ENCODE data around the gene KIF1B.

Gene KIF1B

GRCh38 chr1:10308001-10308400, 97.6 kb downstream of the KIF1B start:
- TF ChIP-seq FOXM1 (IDR thresholded peaks at IDR 0.05; ENCODE audit: borderline replicate concordance, low read depth) (no peak), MAX (IDR thresholded peaks at IDR 0.05) (no peak), EP300 (IDR thresholded peaks at IDR 0.05; ENCODE audit: borderline replicate concordance) (no peak), NFIC (IDR thresholded peaks at IDR 0.05) (no peak), YY1 (IDR thresholded peaks at IDR 0.05; ENCODE audit: low read depth) (no peak), ZBTB7A (IDR thresholded peaks at IDR 0.05; ENCODE audit: low read depth) (no peak), TCF12 (IDR thresholded peaks at IDR 0.05; ENCODE audit: low read depth) (no peak), CEBPB (IDR thresholded peaks at IDR 0.05) (no peak), EGR1 (IDR thresholded peaks at IDR 0.05) (no peak)

GRCh38 chr1:10309243-10310011, 99.1 kb downstream of the KIF1B start:
- TF ChIP-seq EP300 (IDR thresholded peaks at IDR 0.05; ENCODE audit: borderline replicate concordance) (no peak), TEAD4 (IDR thresholded peaks at IDR 0.05) (no peak), YY1 (IDR thresholded peaks at IDR 0.05; ENCODE audit: low read depth) (no peak), TAF1 (IDR thresholded peaks at IDR 0.05; ENCODE audit: low read depth) (no peak), USF1 (IDR thresholded peaks at IDR 0.05) (no peak), EGR1 (IDR thresholded peaks at IDR 0.05) (no peak), TCF12 (IDR thresholded peaks at IDR 0.05; ENCODE audit: low read depth) (no peak), NFIC (IDR thresholded peaks at IDR 0.05) (no peak)

GRCh38 chr1:10316752-10317151, 106.4 kb downstream of the KIF1B start:
- no peak for TF ChIP-seq CEBPB (IDR thresholded peaks at IDR 0.05)
- no peak for TF ChIP-seq REST (IDR thresholded peaks at IDR 0.05; ENCODE audit: low read depth)
- no peak for TF ChIP-seq EGR1 (IDR thresholded peaks at IDR 0.05)
- TF ChIP-seq TEAD4 (IDR thresholded peaks at IDR 0.05), result no peak

GRCh38 chr1:10319750-10320149, 109.4 kb downstream of the KIF1B start:
- TF ChIP-seq REST (IDR thresholded peaks at IDR 0.05; ENCODE audit: low read depth) (no peak), CEBPB (IDR thresholded peaks at IDR 0.05) (no peak), TCF12 (IDR thresholded peaks at IDR 0.05; ENCODE audit: low read depth) (no peak), EGR1 (IDR thresholded peaks at IDR 0.05) (no peak), MAX (IDR thresholded peaks at IDR 0.05) (no peak), EP300 (IDR thresholded peaks at IDR 0.05; ENCODE audit: borderline replicate concordance) (no peak), TEAD4 (IDR thresholded peaks at IDR 0.05) (no peak), USF1 (IDR thresholded peaks at IDR 0.05) (no peak), RAD21 (IDR thresholded peaks at IDR 0.05; ENCODE audit: low read depth) (no peak), NFIC (IDR thresholded peaks at IDR 0.05) (no peak), YY1 (IDR thresholded peaks at IDR 0.05; ENCODE audit: low read depth) (no peak), ZBTB7A (IDR thresholded peaks at IDR 0.05; ENCODE audit: low read depth) (no peak), CREB1 (IDR thresholded peaks at IDR 0.05; ENCODE audit: low read depth) (no peak)

GRCh38 chr1:10320336-10320735, 110.0 kb downstream of the KIF1B start:
- TF ChIP-seq EGR1 (IDR thresholded peaks at IDR 0.05) (no peak), REST (IDR thresholded peaks at IDR 0.05; ENCODE audit: low read depth) (no peak), USF1 (IDR thresholded peaks at IDR 0.05) (no peak), FOXM1 (IDR thresholded peaks at IDR 0.05; ENCODE audit: borderline replicate concordance, low read depth) (no peak), YY1 (IDR thresholded peaks at IDR 0.05; ENCODE audit: low read depth) (no peak), TAF1 (IDR thresholded peaks at IDR 0.05; ENCODE audit: low read depth) (no peak), ZBTB7A (IDR thresholded peaks at IDR 0.05; ENCODE audit: low read depth) (no peak), TCF12 (IDR thresholded peaks at IDR 0.05; ENCODE audit: low read depth) (no peak), MAX (IDR thresholded peaks at IDR 0.05) (no peak), CREB1 (IDR thresholded peaks at IDR 0.05; ENCODE audit: low read depth) (no peak), CEBPB (IDR thresholded peaks at IDR 0.05) (no peak)

Measured in Ishikawa (cell line).